Measurements from ENCODE around the gene CALML3. TPM values are rescaled to one million over a fixed set of nuclear protein-coding genes. Genes with fewer than 3 reads are reported as not detected.
"Not testable (repeated sequence)": the region's sequence is repeated elsewhere in the genome, so short reads cannot be mapped to it uniquely, and the experiment has no call there.

The CALML3 gene
- not detected for total RNA-seq

- Histone ChIP-seq H3K4me1 (no peaks in the 10 kb centered on the region), H3K4me3 (no peak within 1 kb of the TSS), H3K36me3 (no peaks in the 10 kb centered on the region), H3K27me3 (no peaks in the 10 kb centered on the region), H3K9me3 (no peaks in the 10 kb centered on the region), H3K27ac (no peak within 1 kb of the TSS)
- 92 to 94% methylated on average over 46 to 64 of the region's 64 CpGs for WGBS, 2 donors
- DNase-seq: peak in 1 of 2 donors; percentile 81
- TF ChIP-seq EP300 (IDR thresholded peaks at IDR 0.05): no peak
- TF ChIP-seq CTCF (IDR thresholded peaks at IDR 0.05): no peak
- no peak for TF ChIP-seq POLR2A (IDR thresholded peaks at IDR 0.05)
- TF ChIP-seq POLR2AphosphoS5 (IDR thresholded peaks at IDR 0.05): no peak
- no peak for ATAC-seq (ENCODE audit: low FRiP score in 2 of 2)
These were observed at the start of gene CALML3 for GRCh38 chr10:5524641-5525560. TSS of gene CALML3 (plus strand) at chr10:5524961. CDS start at chr10:5525086, 125 bp downstream.

GRCh38 chr10:5475088-5475487 is 49.7 kb upstream of the CALML3 start:
- H3K9me3 ChIP-seq; DNase-seq; H3K27me3 ChIP-seq; ATAC-seq (ENCODE audit: low FRiP score in 2 of 2); H3K4me3 ChIP-seq; H3K36me3 ChIP-seq; H3K27ac ChIP-seq; H3K4me1 ChIP-seq: not testable (repeated sequence)
- 84 to 87% methylated on average over 8 of the region's 8 CpGs for WGBS, 2 donors

DNA sequence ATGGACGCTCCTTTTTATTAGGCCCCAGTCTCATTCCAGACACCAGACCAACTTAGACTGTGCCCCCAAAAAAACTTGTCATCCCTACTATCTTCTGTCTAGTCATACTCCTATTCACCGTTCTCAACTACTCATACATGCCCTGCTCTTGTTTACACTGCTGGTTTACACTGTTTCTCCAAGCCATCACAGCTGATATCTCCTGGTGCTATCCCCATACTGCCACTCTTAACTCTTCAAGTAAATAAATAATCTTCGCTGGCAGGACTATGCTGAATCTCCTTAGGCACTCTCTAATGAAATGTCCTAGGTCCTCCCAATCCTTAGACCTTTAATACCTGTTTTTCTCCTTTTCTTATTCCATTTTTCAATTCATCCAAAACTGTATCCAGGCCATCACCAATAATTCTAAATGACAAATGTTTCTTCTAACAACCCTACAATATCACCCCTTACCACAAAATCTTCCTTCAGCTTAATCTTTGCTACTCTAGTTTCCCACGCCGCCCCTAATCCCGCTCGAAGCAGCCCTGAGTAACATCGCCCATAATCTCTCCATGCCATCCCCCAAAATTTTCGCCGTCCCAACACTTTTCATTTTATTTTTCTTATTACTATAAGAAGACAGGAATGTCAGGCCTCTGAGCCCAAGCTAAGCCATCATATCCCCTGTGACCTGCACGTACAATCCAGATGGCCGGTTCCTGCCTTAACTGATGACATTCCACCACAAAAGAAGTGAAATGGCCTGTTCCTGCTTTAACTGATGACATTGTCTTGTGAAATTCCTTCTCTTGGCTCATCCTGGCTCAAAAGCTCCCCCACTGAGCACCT is 48.6 kb upstream of the CALML3 start:
- not testable (repeated sequence) for ATAC-seq (ENCODE audit: low FRiP score in 2 of 2); DNase-seq

DNA sequence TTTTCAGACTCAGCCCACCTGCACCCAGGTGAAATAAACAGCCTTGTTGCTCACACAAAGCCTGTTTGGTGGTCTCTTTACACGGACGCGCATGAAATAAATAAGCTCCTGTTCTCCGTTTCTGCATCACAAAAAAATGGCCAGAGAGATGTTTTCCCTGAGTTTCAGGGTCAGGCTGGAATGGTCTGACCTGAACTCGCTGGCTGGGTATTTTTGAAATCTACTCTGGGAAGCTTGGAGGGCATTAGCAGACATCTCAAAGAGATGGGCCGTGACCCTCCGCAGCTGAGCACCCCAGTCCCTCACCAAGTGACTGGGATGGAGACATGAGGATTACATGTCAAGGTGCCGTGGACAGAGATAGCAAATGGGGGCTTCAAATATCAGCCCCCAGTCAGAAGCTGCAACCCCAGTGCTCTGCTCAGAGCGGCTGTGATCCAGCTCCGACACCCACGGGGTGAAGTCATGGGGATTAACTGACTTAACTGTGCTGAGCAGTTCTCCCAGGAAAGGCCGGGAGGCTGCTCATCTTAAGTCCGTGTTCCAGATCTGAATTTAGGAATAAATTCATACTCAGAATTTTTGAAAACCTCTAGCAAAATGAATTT is 47.7 kb upstream of the CALML3 start:
- no peaks in the 10 kb centered on the region for H3K36me3 ChIP-seq
- DNase-seq (no peak), ATAC-seq (ENCODE audit: low FRiP score in 2 of 2) (no peak)
- H3K27me3 ChIP-seq: no peaks in the 10 kb centered on the region
- H3K4me3 ChIP-seq: no peak overlapping the region
- H3K9me3 ChIP-seq: no peaks in the 10 kb centered on the region
- H3K4me1 ChIP-seq: no peaks in the 10 kb centered on the region
- WGBS, 2 donors: 85 to 92% methylated on average over 13 of the region's 13 CpGs
- no peak overlapping the region for H3K27ac ChIP-seq
- TF ChIP-seq CTCF (IDR thresholded peaks at IDR 0.05): no peak
- no peak for TF ChIP-seq EP300 (IDR thresholded peaks at IDR 0.05)
- no peak for TF ChIP-seq POLR2AphosphoS5 (IDR thresholded peaks at IDR 0.05)
- TF ChIP-seq POLR2A (IDR thresholded peaks at IDR 0.05): no peak

More for the DNA sequence above, 48.6 kb upstream of the CALML3 start:
- WGBS, 2 donors: 94 to 97% methylated on average over 12 of the region's 12 CpGs
- H3K27me3 ChIP-seq, H3K27ac ChIP-seq, H3K4me3 ChIP-seq, H3K4me1 ChIP-seq, H3K9me3 ChIP-seq, H3K36me3 ChIP-seq: not testable (repeated sequence)

- DNase-seq (peak in 1 of 2 donors; percentile 70), ATAC-seq (ENCODE audit: low FRiP score in 2 of 2) (peak; percentile 32 to 53)
- Histone ChIP-seq H3K9me3 (no peaks in the 10 kb centered on the region), H3K36me3 (no peaks in the 10 kb centered on the region), H3K27me3 (no peaks in the 10 kb centered on the region), H3K27ac (no peak overlapping the region), H3K4me3 (no peak overlapping the region), H3K4me1 (no peaks in the 10 kb centered on the region)
- TF ChIP-seq POLR2AphosphoS5 (IDR thresholded peaks at IDR 0.05) (no peak), CTCF (IDR thresholded peaks at IDR 0.05) (no peak), EP300 (IDR thresholded peaks at IDR 0.05) (no peak), POLR2A (IDR thresholded peaks at IDR 0.05) (no peak)
- WGBS, 2 donors: 93 to 97% methylated on average over 10 to 11 of the region's 11 CpGs
These were observed 46.6 kb upstream of the CALML3 start for GRCh38 chr10:5477948-5478693.
